DMS 273 (cell line): ENCODE measurements around the gene SPATA1.
"Not testable (repeated sequence)": the region's sequence is repeated elsewhere in the genome, so short reads cannot be mapped to it uniquely, and the experiment has no call there.

ENCODE experiments used
- DNase-seq: peaks from one replicate; lab custom pipeline; 2025; ENCODE audit not compliant: unreplicated experiment; lab: John Stamatoyannopoulos, UW

Gene SPATA1

GRCh38 chr1:84506002-84506728 lies at the start of gene SPATA1, which contains the start of gene GNG5:
Gene SPATA1 (plus strand): TSS chr1:84506386. CDS start chr1:84516360, 9,974 bp downstream.
Gene GNG5 (minus strand): TSS chr1:84506581. CDS start chr1:84506091, 490 bp downstream.
- peak; percentile 99 for DNase-seq

- DNase-seq: no peak
Observed at GRCh38 chr1:84462118-84462517, 44.1 kb upstream of the SPATA1 start.

GRCh38 chr1:84467298-84467697 lies 38.9 kb upstream of the SPATA1 start:
- DNase-seq: no peak

GRCh38 chr1:84476225-84476624 lies 30.0 kb upstream of the SPATA1 start:
- DNase-seq: no peak

GRCh38 chr1:84478876-84479868 lies 27.0 kb upstream of the SPATA1 start, which contains the start of gene RPF1:
Gene RPF1 (plus strand): TSS chr1:84479266. CDS start chr1:84479282, 16 bp downstream.
- DNase-seq: peak; percentile 92

- DNase-seq: peak; percentile 26
Observed at GRCh38 chr1:84479998-84480397, 26.2 kb upstream of the SPATA1 start.

- no peak for DNase-seq
Observed at GRCh38 chr1:84480650-84481049, 25.5 kb upstream of the SPATA1 start.

GRCh38 chr1:84481317-84481716 lies 24.9 kb upstream of the SPATA1 start:
- DNase-seq: no peak

GRCh38 chr1:84488107-84488506 lies 18.1 kb upstream of the SPATA1 start:
- DNase-seq: no peak

GRCh38 chr1:84489766-84490165 lies 16.4 kb upstream of the SPATA1 start:
- no peak for DNase-seq

GRCh38 chr1:84492726-84493125 lies 13.5 kb upstream of the SPATA1 start:
- peak; percentile 5 for DNase-seq

- DNase-seq: no peak
Observed at GRCh38 chr1:84493747-84494146, 12.4 kb upstream of the SPATA1 start.

- no peak for DNase-seq
Observed at GRCh38 chr1:84496498-84496897, 9.7 kb upstream of the SPATA1 start.

GRCh38 chr1:84497631-84498275 lies 8.4 kb upstream of the SPATA1 start:
- no peak for DNase-seq

- DNase-seq: peak; percentile 28
Observed at GRCh38 chr1:84502927-84503326, 3.3 kb upstream of the SPATA1 start.

GRCh38 chr1:84504580-84505492 lies 1.4 kb upstream of the SPATA1 start:
- peak; percentile 33 for DNase-seq

GRCh38 chr1:84505493-84506001 lies 639 bp upstream of the SPATA1 start:
- DNase-seq: peak; percentile 92

- no peak for DNase-seq
Observed at GRCh38 chr1:84506729-84507453, 705 bp downstream of the SPATA1 start.

GRCh38 chr1:84507887-84508286 lies 1.7 kb downstream of the SPATA1 start:
- not testable (repeated sequence) for DNase-seq
